ENCODE results near the gene C16orf82. TPM values are rescaled to one million over a fixed set of nuclear protein-coding genes. Genes with fewer than 3 reads are reported as not detected.
"Not testable (repeated sequence)": the region's sequence is repeated elsewhere in the genome, so short reads cannot be mapped to it uniquely, and the experiment has no call there.

C16orf82 gene
- total RNA-seq, 1 donor from 2014 or later: not detected

- TF ChIP-seq CTCF (IDR thresholded peaks at IDR 0.05): no peak
- no peak for DNase-seq
- intact Hi-C loops (cut with DNase I): no loop called here
These were observed 7.0 kb downstream of the C16orf82 start for GRCh38 chr16:27073733-27074132.

GRCh38 chr16:27080895-27081294, 14.2 kb downstream of the C16orf82 start:
- ATAC-seq (no peak), DNase-seq (no peak)
- Histone ChIP-seq H3K4me1 (no peaks in the 10 kb centered on the region), H3K9me3 (no peaks in the 10 kb centered on the region), H3K36me3 (no peaks in the 10 kb centered on the region), H3K4me3 (no peak overlapping the region), H3K27me3 (ENCODE audit: low read depth) (peaks cover 14% of the 10 kb centered on the region), H3K27ac (no peak overlapping the region)
- intact Hi-C loops (cut with DNase I): no loop called here
- TF ChIP-seq CTCF (IDR thresholded peaks at IDR 0.05): no peak

More at GRCh38 chr16:27073733-27074132, 7.0 kb downstream of the C16orf82 start:
- H3K27me3 ChIP-seq (ENCODE audit: low read depth): peaks cover 7% of the 10 kb centered on the region
- H3K27ac ChIP-seq: no peak overlapping the region
- no peak for ATAC-seq
- H3K36me3 ChIP-seq: no peaks in the 10 kb centered on the region
- H3K4me3 ChIP-seq: no peak overlapping the region
- H3K9me3 ChIP-seq: no peaks in the 10 kb centered on the region
- no peaks in the 10 kb centered on the region for H3K4me1 ChIP-seq

- intact Hi-C loops (cut with DNase I): no loop called here
- DNase-seq (no peak), ATAC-seq (no peak)
- H3K9me3 ChIP-seq: no peaks in the 10 kb centered on the region
- no peak overlapping the region for H3K4me3 ChIP-seq
- H3K27ac ChIP-seq: no peak overlapping the region
- no peaks in the 10 kb centered on the region for H3K4me1 ChIP-seq
- H3K36me3 ChIP-seq: no peaks in the 10 kb centered on the region
- H3K27me3 ChIP-seq (ENCODE audit: low read depth): peaks cover 18% of the 10 kb centered on the region
- no peak for TF ChIP-seq CTCF (IDR thresholded peaks at IDR 0.05)
These were observed 17.1 kb downstream of the C16orf82 start for GRCh38 chr16:27083861-27084261.

GRCh38 chr16:27084307-27085028, 17.7 kb downstream of the C16orf82 start:
- Histone ChIP-seq H3K4me1 (no peaks in the 10 kb centered on the region), H3K36me3 (no peaks in the 10 kb centered on the region), H3K9me3 (no peaks in the 10 kb centered on the region), H3K27ac (no peak overlapping the region), H3K4me3 (no peak overlapping the region), H3K27me3 (ENCODE audit: low read depth) (peaks cover 18% of the 10 kb centered on the region)
- DNase-seq (no peak), ATAC-seq (no peak)
- no peak for TF ChIP-seq CTCF (IDR thresholded peaks at IDR 0.05)
- intact Hi-C loops (cut with DNase I): no loop called here

- no peaks in the 10 kb centered on the region for H3K36me3 ChIP-seq
- H3K4me1 ChIP-seq: no peaks in the 10 kb centered on the region
- no peak for TF ChIP-seq CTCF (IDR thresholded peaks at IDR 0.05)
- ATAC-seq (no peak), DNase-seq (no peak)
- H3K27ac ChIP-seq: no peak overlapping the region
- H3K27me3 ChIP-seq (ENCODE audit: low read depth): peaks cover 18% of the 10 kb centered on the region
- intact Hi-C loops (cut with DNase I): no loop called here
- H3K4me3 ChIP-seq: no peak overlapping the region
- no peaks in the 10 kb centered on the region for H3K9me3 ChIP-seq
These were observed 18.5 kb downstream of the C16orf82 start for GRCh38 chr16:27085182-27085581.

GRCh38 chr16:27086031-27086430, 19.3 kb downstream of the C16orf82 start:
- H3K4me1 ChIP-seq; H3K9me3 ChIP-seq; H3K27ac ChIP-seq; H3K4me3 ChIP-seq; H3K36me3 ChIP-seq; DNase-seq; ATAC-seq; intact Hi-C loops (cut with DNase I): not testable (repeated sequence)
- H3K27me3 ChIP-seq (ENCODE audit: low read depth): peaks cover 18% of the 10 kb centered on the region

Data from lower lobe of right lung (tissue), 2 donors.